Large intestine (tissue), 3 donors: ENCODE measurements around the gene DNAJC17. TPM values are rescaled to one million over a fixed set of nuclear protein-coding genes. Genes with fewer than 3 reads are reported as not detected.

Experiments used
- DNase-seq, 2 donors: peaks; one replicate each; pipeline versions ENCODE4 v3.0.0 to v3.0.0-alpha.2; 2013
- H3K27ac ChIP-seq: one replicate; pipeline ENCODE4 v1.5.1; 2013; ENCODE audit warnings: low read length
- H3K27me3 ChIP-seq: 2 replicates; pipeline ENCODE4 v1.6.1; 2013; ENCODE audit warnings: low read length; ENCODE audit not compliant: control insufficient read depth, insufficient read depth
- H3K36me3 ChIP-seq: 2 replicates; pipeline ENCODE4 v1.6.1; 2013; ENCODE audit warnings: low read length; ENCODE audit not compliant: control insufficient read depth, insufficient read depth
- H3K4me1 ChIP-seq: one replicate; pipeline ENCODE4 v1.6.1; 2013; ENCODE audit warnings: low read length; ENCODE audit not compliant: control insufficient read depth, insufficient read depth
- H3K4me3 ChIP-seq: one replicate; pipeline ENCODE4 v1.5.1; 2013; ENCODE audit warnings: low read length
- H3K9me3 ChIP-seq: one replicate; pipeline ENCODE4 v1.6.1; 2013; ENCODE audit warnings: mild to moderate bottlenecking, low read depth, low read length, moderate library complexity; ENCODE audit not compliant: control insufficient read depth
- WGBS: methylation state at CpG from one replicate; pipeline ENCODE4 v1.1.5; 2013; ENCODE audit warnings: low lambda C conversion rate; ENCODE audit not compliant: insufficient coverage; 5-methylcytosine and 5-hydroxymethylcytosine counted together
- polyA plus RNA-seq: library from polyadenylated mRNA; unstranded; fragments of 120-200 nt; gene quantifications from one replicate; pipeline ENCODE4 v1.2.1, GENCODE V29; 2013

Gene DNAJC17
- polyA plus RNA-seq, 1 donor: 40.9 TPM

- Histone ChIP-seq H3K4me1 (peaks cover under 1% of the 10 kb centered on the region), H3K27me3 (no peaks in the 10 kb centered on the region), H3K9me3 (no peaks in the 10 kb centered on the region), H3K4me3 (no peak overlapping the region), H3K36me3 (peaks cover 70% of the 10 kb centered on the region), H3K27ac (no peak overlapping the region)
- no peak for DNase-seq
- WGBS: no CpG with 5 or more reads among the region's 11 CpGs
Measured at GRCh38 chr15:40776537-40777141, 30.6 kb downstream of the DNAJC17 start.

DNA sequence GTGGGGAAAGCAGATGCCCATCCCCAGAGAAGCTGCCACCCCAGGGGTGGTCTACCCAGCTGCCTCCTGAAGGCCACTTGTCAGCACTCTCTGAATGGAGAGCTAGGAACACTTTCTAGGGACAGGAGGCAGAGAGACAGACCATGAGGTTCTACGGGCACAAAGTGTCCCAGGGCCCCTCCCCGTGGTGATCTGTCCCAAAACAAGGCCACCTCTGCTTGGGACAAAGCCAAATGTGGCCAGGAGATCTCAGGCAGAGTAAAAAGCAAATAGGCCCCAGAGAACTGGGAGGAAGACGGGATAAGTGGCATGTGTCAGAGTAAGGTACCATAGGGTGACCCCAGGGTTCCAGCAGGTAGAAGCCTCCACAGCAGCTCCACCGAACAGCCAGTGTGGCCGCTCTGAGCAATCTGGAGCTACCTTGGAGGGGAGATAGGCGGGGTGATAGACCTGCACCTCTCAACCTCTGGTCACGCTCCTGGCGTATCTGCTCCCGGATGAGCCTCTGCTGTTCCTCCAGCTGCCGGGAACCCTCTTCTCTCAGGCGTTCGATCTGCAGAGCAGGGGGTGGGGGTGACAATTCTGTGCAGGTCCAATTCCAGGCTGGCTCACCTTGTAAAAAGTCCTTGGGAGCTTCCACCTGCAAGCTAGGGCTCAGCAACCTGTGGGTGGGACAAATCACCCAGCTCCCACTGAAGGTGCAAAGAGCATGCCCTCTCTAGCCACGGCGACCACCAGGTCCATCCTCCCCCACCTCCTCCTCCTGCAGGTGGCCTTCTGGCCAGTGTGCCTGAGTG lies 31.3 kb downstream of the DNAJC17 start:
- H3K27ac ChIP-seq: no peak overlapping the region
- WGBS: no CpG with 5 or more reads among the region's 14 CpGs
- no peak overlapping the region for H3K4me3 ChIP-seq
- no peaks in the 10 kb centered on the region for H3K9me3 ChIP-seq
- H3K27me3 ChIP-seq: no peaks in the 10 kb centered on the region
- H3K4me1 ChIP-seq: peaks cover 8% of the 10 kb centered on the region
- DNase-seq: no peak
- peaks cover 72% of the 10 kb centered on the region for H3K36me3 ChIP-seq

- Histone ChIP-seq H3K4me1 (peaks cover 17% of the 10 kb centered on the region), H3K27ac (no peak overlapping the region), H3K9me3 (no peaks in the 10 kb centered on the region), H3K27me3 (no peaks in the 10 kb centered on the region), H3K4me3 (no peak overlapping the region), H3K36me3 (peaks cover 71% of the 10 kb centered on the region)
- no peak for DNase-seq
- no CpG with 5 or more reads among the region's 10 CpGs for WGBS
Measured at GRCh38 chr15:40775007-40775406, 32.3 kb downstream of the DNAJC17 start.

DNA sequence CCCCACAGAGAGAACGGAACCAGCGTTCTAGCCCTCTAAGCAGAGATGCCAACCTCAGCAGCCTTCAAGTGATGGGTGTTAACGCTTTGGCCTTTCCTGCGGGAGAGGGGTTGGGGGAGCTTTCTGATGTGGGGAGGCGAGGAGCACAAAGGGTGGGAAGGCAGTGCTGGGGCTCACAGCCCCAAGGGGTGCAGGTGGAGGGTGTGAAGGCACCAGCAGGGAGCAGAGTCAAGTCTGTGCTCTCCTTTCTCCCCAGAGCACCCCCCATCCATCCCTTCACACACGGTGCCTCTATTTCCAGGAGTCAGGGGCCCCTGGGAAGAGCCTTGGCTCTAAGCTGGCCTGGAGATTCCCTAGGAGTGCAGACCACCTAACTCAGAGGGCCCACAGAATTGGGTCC lies 33.4 kb downstream of the DNAJC17 start:
- no peak overlapping the region for H3K4me3 ChIP-seq
- peaks cover 28% of the 10 kb centered on the region for H3K4me1 ChIP-seq
- H3K27ac ChIP-seq: no peak overlapping the region
- WGBS: no CpG with 5 or more reads among the region's 6 CpGs
- DNase-seq: no peak
- peaks cover 60% of the 10 kb centered on the region for H3K36me3 ChIP-seq
- no peaks in the 10 kb centered on the region for H3K9me3 ChIP-seq
- no peaks in the 10 kb centered on the region for H3K27me3 ChIP-seq

DNA sequence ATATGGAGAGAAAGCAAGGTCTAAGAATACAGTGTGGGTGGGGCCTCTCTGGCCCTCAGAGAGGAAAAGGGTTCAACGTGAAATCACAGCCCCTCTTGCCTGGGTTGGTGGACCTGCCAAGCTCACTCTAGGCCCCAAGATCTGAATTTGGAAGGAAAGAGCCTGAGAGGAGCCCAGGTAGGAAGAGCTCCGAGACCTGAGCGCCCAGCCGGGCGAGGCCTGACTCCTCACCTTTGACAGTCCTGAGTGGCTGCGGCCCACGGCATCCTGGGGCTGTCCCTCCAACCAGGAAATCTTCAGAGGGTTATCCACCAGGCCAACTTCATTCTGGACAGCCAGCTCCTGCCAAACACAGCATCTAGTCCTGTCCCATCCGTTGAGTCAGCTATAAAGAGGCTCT lies 33.8 kb downstream of the DNAJC17 start:
- H3K4me1 ChIP-seq: peaks cover 32% of the 10 kb centered on the region
- peaks cover 57% of the 10 kb centered on the region for H3K36me3 ChIP-seq
- no peaks in the 10 kb centered on the region for H3K27me3 ChIP-seq
- DNase-seq: no peak
- H3K4me3 ChIP-seq: no peak overlapping the region
- WGBS: no CpG with 5 or more reads among the region's 8 CpGs
- no peak overlapping the region for H3K27ac ChIP-seq
- H3K9me3 ChIP-seq: no peaks in the 10 kb centered on the region

GRCh38 chr15:40772014-40772413 lies 35.3 kb downstream of the DNAJC17 start:
- no CpG with 5 or more reads among the region's 13 CpGs for WGBS
- Histone ChIP-seq H3K4me3 (no peak overlapping the region), H3K9me3 (no peaks in the 10 kb centered on the region), H3K4me1 (peaks cover 43% of the 10 kb centered on the region), H3K36me3 (peaks cover 67% of the 10 kb centered on the region), H3K27ac (no peak overlapping the region), H3K27me3 (no peaks in the 10 kb centered on the region)
- no peak for DNase-seq

- WGBS: no CpG with 5 or more reads among the region's 5 CpGs
- H3K4me3 ChIP-seq: no peak overlapping the region
- peaks cover 51% of the 10 kb centered on the region for H3K4me1 ChIP-seq
- peaks cover 67% of the 10 kb centered on the region for H3K36me3 ChIP-seq
- DNase-seq: no peak
- peak overlapping the region; percentile 97 for H3K27ac ChIP-seq
- no peaks in the 10 kb centered on the region for H3K27me3 ChIP-seq
- no peaks in the 10 kb centered on the region for H3K9me3 ChIP-seq
Measured at GRCh38 chr15:40771242-40771641, 36.0 kb downstream of the DNAJC17 start.

- no CpG with 5 or more reads among the region's 17 CpGs for WGBS
- DNase-seq: peak; percentile 87 to 94
- peaks cover 66% of the 10 kb centered on the region for H3K36me3 ChIP-seq
- H3K4me1 ChIP-seq: peaks cover 60% of the 10 kb centered on the region
- H3K27ac ChIP-seq: peak overlapping the region; percentile 97
- H3K27me3 ChIP-seq: no peaks in the 10 kb centered on the region
- peak overlapping the region; percentile 29 for H3K4me3 ChIP-seq
- no peaks in the 10 kb centered on the region for H3K9me3 ChIP-seq
Measured at GRCh38 chr15:40770147-40770721, 37.0 kb downstream of the DNAJC17 start.

- H3K36me3 ChIP-seq: peaks cover 58% of the 10 kb centered on the region
- peak within 1 kb of the TSS; percentile 29 for H3K4me3 ChIP-seq
- no CpG with 5 or more reads among the region's 28 CpGs for WGBS
- H3K4me1 ChIP-seq: peaks cover 60% of the 10 kb centered on the region
- H3K27ac ChIP-seq: peak within 1 kb of the TSS; percentile 97
- no peaks in the 10 kb centered on the region for H3K27me3 ChIP-seq
- peak; percentile 81 to 93 for DNase-seq
- no peaks in the 10 kb centered on the region for H3K9me3 ChIP-seq
Measured at GRCh38 chr15:40769274-40770146, 37.8 kb downstream of the DNAJC17 start, which contains the start of gene C15orf62. Gene C15orf62, plus strand, starts transcription at chr15:40769980. Its CDS starts 516 bp downstream, at chr15:40770496.
